ENCODE measurements around the gene ARHGAP23. TPM values are rescaled to one million over a fixed set of nuclear protein-coding genes. Genes with fewer than 3 reads are reported as not detected.
A peak's percentile ranks its signal among the peaks of the same experiment; 100 is the strongest.
"Not testable (repeated sequence)": the region's sequence is repeated elsewhere in the genome, so short reads cannot be mapped to it uniquely, and the experiment has no call there.

The ARHGAP23 gene
- total RNA-seq, 1 donor from 2014 or later, result 0.61 TPM

GRCh38 chr17:38427160-38427949 is 909 bp upstream of the ARHGAP23 start:
- Mint-ChIP-seq H3K27me3 (peaks cover 45% of the 10 kb centered on the region), H3K4me1 (peaks cover 7% of the 10 kb centered on the region), H3K27ac (no peak overlapping the region), H3K36me3 (ENCODE audit: low read depth) (no peaks in the 10 kb centered on the region), H3K9me3 (no peaks in the 10 kb centered on the region), H3K4me3 (peak overlapping the region; percentile 76)
- no peak for DNase-seq
- intact Hi-C loops (cut with micrococcal nuclease), result loop anchor here (10.0 kb wide), 1 partner anchor 247 kb away; the partner anchor contains the start of gene EPOP

DNA sequence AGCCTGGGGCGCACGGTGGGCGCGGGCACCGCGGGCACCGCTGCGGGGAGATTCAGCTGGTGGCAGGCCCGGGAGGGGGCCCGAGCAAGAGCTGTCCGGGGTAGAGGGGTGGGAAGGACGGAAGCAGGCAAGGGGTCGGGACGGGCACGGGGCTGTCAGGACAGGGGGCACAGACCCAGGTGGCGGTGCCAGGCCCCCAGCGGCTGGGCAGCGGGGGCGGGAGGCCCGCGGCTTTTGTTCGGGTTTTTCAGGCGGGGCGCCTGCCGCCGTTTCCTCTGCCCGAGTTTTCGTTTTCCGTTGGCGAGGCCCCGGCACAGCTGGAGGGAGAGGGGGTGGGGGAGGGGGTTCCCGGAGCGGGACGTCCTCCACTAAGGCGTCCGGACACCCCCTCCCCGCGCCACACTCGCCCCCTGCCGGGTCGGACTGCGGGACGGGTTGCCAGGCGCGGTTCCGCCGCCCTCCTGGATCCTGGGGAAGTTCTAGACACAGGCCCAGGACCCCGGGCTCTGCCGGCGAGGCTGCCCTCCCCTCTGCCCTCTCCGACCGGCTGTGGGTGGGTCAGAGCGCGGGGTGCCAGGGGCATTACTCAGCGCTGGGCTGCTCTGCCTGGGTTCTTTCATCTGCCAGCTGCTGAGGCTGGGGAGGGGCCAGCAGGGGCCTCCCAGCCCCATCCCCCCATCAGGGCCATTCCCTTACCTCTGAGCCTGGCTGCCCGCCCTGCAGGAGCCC is 543 bp downstream of the ARHGAP23 start:
- H3K4me1 Mint-ChIP-seq, result peaks cover 7% of the 10 kb centered on the region
- H3K27ac Mint-ChIP-seq, result no peak overlapping the region
- DNase-seq, result peak; percentile 73
- no peaks in the 10 kb centered on the region for H3K9me3 Mint-ChIP-seq
- H3K4me3 Mint-ChIP-seq, result peak overlapping the region; percentile 60
- H3K27me3 Mint-ChIP-seq, result peaks cover 37% of the 10 kb centered on the region
- no peaks in the 10 kb centered on the region for H3K36me3 Mint-ChIP-seq (ENCODE audit: low read depth)
- intact Hi-C loops (cut with micrococcal nuclease), result loop anchor here (10.0 kb wide), 1 partner anchor 246 kb away; the partner anchor contains the start of gene EPOP

GRCh38 chr17:38429476-38430100 is 1.3 kb downstream of the ARHGAP23 start:
- intact Hi-C loops (cut with micrococcal nuclease), result loop anchor here (10.0 kb wide), 1 partner anchor 245 kb away; the partner anchor contains the start of gene EPOP
- Mint-ChIP-seq H3K27ac (no peak overlapping the region), H3K27me3 (peaks cover 34% of the 10 kb centered on the region), H3K4me1 (peaks cover 7% of the 10 kb centered on the region), H3K36me3 (ENCODE audit: low read depth) (no peaks in the 10 kb centered on the region), H3K9me3 (no peaks in the 10 kb centered on the region), H3K4me3 (peak overlapping the region; percentile 60)
- no peak for DNase-seq

DNA sequence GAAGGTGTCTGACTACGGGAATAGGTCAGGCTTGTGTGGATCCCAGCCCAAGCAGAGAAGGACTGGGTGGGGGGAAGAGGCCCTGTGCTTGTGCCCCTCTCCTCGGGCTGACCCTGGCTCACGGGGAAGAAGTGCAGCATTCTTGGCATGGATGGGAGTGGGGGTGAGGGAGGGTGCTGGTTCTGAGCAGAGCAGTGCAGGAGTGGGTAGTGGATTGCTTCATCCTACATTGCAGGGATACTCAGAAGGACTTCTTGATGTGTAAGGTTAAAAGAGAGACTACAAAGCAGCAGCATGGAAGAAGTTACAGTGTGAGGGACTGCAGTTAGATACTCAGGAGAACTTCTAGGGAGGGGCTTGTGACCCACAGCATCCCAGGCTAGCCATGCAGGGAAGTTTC is 2.1 kb downstream of the ARHGAP23 start:
- Mint-ChIP-seq H3K27ac (no peak overlapping the region), H3K36me3 (ENCODE audit: low read depth) (no peaks in the 10 kb centered on the region), H3K4me3 (no peak overlapping the region), H3K9me3 (no peaks in the 10 kb centered on the region), H3K27me3 (peaks cover 27% of the 10 kb centered on the region), H3K4me1 (peaks cover 7% of the 10 kb centered on the region)
- no peak for DNase-seq
- intact Hi-C loops (cut with micrococcal nuclease), result no loop called here

DNA sequence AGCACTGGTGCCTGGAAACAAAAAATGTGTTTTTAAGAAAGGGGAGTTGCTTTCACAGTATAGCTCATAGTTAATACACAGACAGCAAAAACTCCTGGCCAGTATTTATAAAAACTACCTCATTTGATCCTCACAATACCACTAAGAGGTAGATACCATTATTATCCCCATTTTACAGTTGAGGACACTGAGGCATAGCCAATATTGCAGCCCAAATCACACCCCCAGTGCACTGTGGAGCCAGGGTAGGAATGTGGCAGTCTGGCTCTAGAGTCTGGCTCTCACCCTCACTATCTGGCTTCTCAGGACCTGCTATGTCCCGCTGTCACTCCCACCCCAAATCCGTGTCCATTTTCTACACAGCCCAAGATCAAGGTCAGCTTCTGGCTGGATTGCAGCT is 2.6 kb downstream of the ARHGAP23 start:
- no peaks in the 10 kb centered on the region for H3K9me3 Mint-ChIP-seq
- peaks cover 7% of the 10 kb centered on the region for H3K4me1 Mint-ChIP-seq
- no peaks in the 10 kb centered on the region for H3K36me3 Mint-ChIP-seq (ENCODE audit: low read depth)
- H3K27me3 Mint-ChIP-seq, result peaks cover 23% of the 10 kb centered on the region
- H3K4me3 Mint-ChIP-seq, result no peak overlapping the region
- intact Hi-C loops (cut with micrococcal nuclease), result no loop called here
- no peak for DNase-seq
- H3K27ac Mint-ChIP-seq, result no peak overlapping the region

GRCh38 chr17:38431346-38432145 is 3.3 kb downstream of the ARHGAP23 start:
- peaks cover 7% of the 10 kb centered on the region for H3K4me1 Mint-ChIP-seq
- H3K9me3 Mint-ChIP-seq, result no peaks in the 10 kb centered on the region
- no peak overlapping the region for H3K27ac Mint-ChIP-seq
- H3K4me3 Mint-ChIP-seq, result no peak overlapping the region
- no peak for DNase-seq
- H3K36me3 Mint-ChIP-seq (ENCODE audit: low read depth), result no peaks in the 10 kb centered on the region
- intact Hi-C loops (cut with micrococcal nuclease), result no loop called here
- peaks cover 23% of the 10 kb centered on the region for H3K27me3 Mint-ChIP-seq

- no peaks in the 10 kb centered on the region for H3K9me3 Mint-ChIP-seq
- intact Hi-C loops (cut with micrococcal nuclease), result no loop called here
- H3K4me3 Mint-ChIP-seq, result no peak overlapping the region
- no peak for DNase-seq
- H3K27ac Mint-ChIP-seq, result no peak overlapping the region
- H3K4me1 Mint-ChIP-seq, result peaks cover 3% of the 10 kb centered on the region
- H3K27me3 Mint-ChIP-seq, result peaks cover 16% of the 10 kb centered on the region
- no peaks in the 10 kb centered on the region for H3K36me3 Mint-ChIP-seq (ENCODE audit: low read depth)
These were observed 6.0 kb downstream of the ARHGAP23 start for GRCh38 chr17:38434178-38434665.

- Mint-ChIP-seq H3K4me3 (no peak overlapping the region), H3K4me1 (no peaks in the 10 kb centered on the region), H3K9me3 (no peaks in the 10 kb centered on the region), H3K27ac (no peak overlapping the region), H3K36me3 (ENCODE audit: low read depth) (no peaks in the 10 kb centered on the region), H3K27me3 (peaks cover 6% of the 10 kb centered on the region)
- intact Hi-C loops (cut with micrococcal nuclease), result no loop called here
- DNase-seq, result no peak
These were observed 7.5 kb downstream of the ARHGAP23 start for GRCh38 chr17:38435795-38436194.

DNA sequence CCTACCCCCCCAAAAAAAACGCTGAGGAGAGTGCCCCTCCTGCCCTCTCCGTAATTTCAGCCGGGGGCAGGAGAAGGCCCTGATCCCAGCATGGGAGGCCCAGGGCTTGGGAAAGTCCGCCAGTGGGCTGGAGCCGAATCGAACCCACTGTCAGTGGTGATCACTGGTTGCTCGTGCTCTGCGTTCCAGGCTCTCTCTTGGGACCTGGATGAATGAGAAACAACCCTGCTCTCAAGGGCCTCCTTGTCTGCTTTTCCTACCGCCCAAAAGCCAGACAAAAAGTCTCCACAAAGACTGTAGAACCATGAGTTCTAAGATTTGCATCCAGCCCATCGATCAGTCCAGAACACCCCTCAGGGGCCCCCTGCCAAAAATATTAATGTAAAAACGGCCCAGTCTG is 8.1 kb downstream of the ARHGAP23 start:
- peaks cover 1% of the 10 kb centered on the region for H3K27me3 Mint-ChIP-seq
- no peaks in the 10 kb centered on the region for H3K9me3 Mint-ChIP-seq
- no peak overlapping the region for H3K4me3 Mint-ChIP-seq
- DNase-seq, result no peak
- H3K4me1 Mint-ChIP-seq, result no peaks in the 10 kb centered on the region
- no peaks in the 10 kb centered on the region for H3K36me3 Mint-ChIP-seq (ENCODE audit: low read depth)
- intact Hi-C loops (cut with micrococcal nuclease), result no loop called here
- no peak overlapping the region for H3K27ac Mint-ChIP-seq

- H3K27ac Mint-ChIP-seq; H3K27me3 Mint-ChIP-seq; H3K36me3 Mint-ChIP-seq (ENCODE audit: low read depth); H3K4me3 Mint-ChIP-seq; H3K4me1 Mint-ChIP-seq; DNase-seq; H3K9me3 Mint-ChIP-seq; intact Hi-C loops (cut with micrococcal nuclease): not testable (repeated sequence)
These were observed 9.0 kb downstream of the ARHGAP23 start for GRCh38 chr17:38437313-38437712.

- Mint-ChIP-seq H3K27me3 (peaks cover 5% of the 10 kb centered on the region), H3K27ac (no peak overlapping the region), H3K36me3 (ENCODE audit: low read depth) (no peaks in the 10 kb centered on the region), H3K9me3 (no peaks in the 10 kb centered on the region), H3K4me3 (no peak overlapping the region), H3K4me1 (peaks cover 6% of the 10 kb centered on the region)
- intact Hi-C loops (cut with micrococcal nuclease), result no loop called here
- DNase-seq, result no peak
These were observed 11.2 kb downstream of the ARHGAP23 start for GRCh38 chr17:38439436-38439835.

- no peaks in the 10 kb centered on the region for H3K9me3 Mint-ChIP-seq
- peaks cover 6% of the 10 kb centered on the region for H3K27me3 Mint-ChIP-seq
- no peak overlapping the region for H3K27ac Mint-ChIP-seq
- no peak for DNase-seq
- no peaks in the 10 kb centered on the region for H3K36me3 Mint-ChIP-seq (ENCODE audit: low read depth)
- peaks cover 6% of the 10 kb centered on the region for H3K4me1 Mint-ChIP-seq
- H3K4me3 Mint-ChIP-seq, result no peak overlapping the region
- intact Hi-C loops (cut with micrococcal nuclease), result no loop called here
These were observed 12.5 kb downstream of the ARHGAP23 start for GRCh38 chr17:38440614-38441397.

All from activated CD4-positive, alpha-beta T cell treated with anti-CD3 and anti-CD28 coated beads, Interleukin-2, amount 10 ng/mL, durations not matched to agents 24 days and 14 days (primary cell).